Keratinocyte (primary cell): ENCODE measurements around the gene TPMT.

Source experiments
- EZH2 ChIP-seq: IDR thresholded peaks from one replicate; pipeline ENCODE4 v1.6.1; 2012; ENCODE audit warnings: inconsistent platforms, mild to moderate bottlenecking, low read length, moderate library complexity
- TF ChIP-seq, protein P1 (sequence below), 3 experiments: IDR thresholded peaks in 1 of 3; conservative IDR thresholded peaks in 1 of 3; optimal IDR thresholded peaks in 1 of 3; 2 replicates in 2 of 3; 3 replicates in 1 of 3; pipeline versions ENCODE3 to v1.5.1; 2011; ENCODE audit warnings: low read length in 3 of 3, mild to moderate bottlenecking in 3 of 3, moderate library complexity in 2 of 3, control low read depth in 1 of 3, inconsistent platforms in 1 of 3; ENCODE audit not compliant: insufficient read depth in 2 of 3; ENCODE audit errors: extremely low read depth in 1 of 3

DNA sequence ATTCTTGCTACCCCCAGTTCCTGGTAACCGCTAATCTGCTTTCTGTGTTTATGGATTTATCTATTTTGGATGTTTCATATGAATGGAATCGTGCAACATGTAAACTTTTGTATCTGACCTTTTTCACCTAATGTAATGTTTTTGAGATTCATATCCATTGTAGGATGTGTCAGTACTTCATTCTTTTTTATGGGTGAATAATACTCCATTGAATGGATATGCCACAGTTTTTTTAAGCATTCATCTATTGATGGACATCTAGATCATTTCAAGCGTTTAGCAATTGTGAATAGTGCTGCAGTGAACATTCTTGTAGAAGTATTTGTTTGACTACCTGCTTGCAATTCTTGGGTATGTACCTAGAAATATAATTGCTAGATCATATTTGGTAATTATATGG, 13.4 kb upstream of the TPMT start:
- TF ChIP-seq EZH2: no peak
- TF ChIP-seq, protein P1, sequence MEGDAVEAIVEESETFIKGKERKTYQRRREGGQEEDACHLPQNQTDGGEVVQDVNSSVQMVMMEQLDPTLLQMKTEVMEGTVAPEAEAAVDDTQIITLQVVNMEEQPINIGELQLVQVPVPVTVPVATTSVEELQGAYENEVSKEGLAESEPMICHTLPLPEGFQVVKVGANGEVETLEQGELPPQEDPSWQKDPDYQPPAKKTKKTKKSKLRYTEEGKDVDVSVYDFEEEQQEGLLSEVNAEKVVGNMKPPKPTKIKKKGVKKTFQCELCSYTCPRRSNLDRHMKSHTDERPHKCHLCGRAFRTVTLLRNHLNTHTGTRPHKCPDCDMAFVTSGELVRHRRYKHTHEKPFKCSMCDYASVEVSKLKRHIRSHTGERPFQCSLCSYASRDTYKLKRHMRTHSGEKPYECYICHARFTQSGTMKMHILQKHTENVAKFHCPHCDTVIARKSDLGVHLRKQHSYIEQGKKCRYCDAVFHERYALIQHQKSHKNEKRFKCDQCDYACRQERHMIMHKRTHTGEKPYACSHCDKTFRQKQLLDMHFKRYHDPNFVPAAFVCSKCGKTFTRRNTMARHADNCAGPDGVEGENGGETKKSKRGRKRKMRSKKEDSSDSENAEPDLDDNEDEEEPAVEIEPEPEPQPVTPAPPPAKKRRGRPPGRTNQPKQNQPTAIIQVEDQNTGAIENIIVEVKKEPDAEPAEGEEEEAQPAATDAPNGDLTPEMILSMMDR (optimal IDR thresholded peaks at IDR 0.05 in 1 of 3, IDR thresholded peaks at IDR 0.05 in 1 of 3, conservative IDR thresholded peaks at IDR 0.05 in 1 of 3; ENCODE audit: extremely low read depth in 1 of 3, insufficient read depth in 2 of 3, low read length in 3 of 3): no peak
